MM.1S (cell line): Measurements from ENCODE around the gene KRTAP10-5.
A peak's percentile ranks its signal among the peaks of the same experiment; 100 is the strongest.
"Not testable (repeated sequence)": the region's sequence is repeated elsewhere in the genome, so short reads cannot be mapped to it uniquely, and the experiment has no call there.

Source experiments
- DNase-seq: peaks from one replicate; pipeline ENCODE4 v3.0.0-alpha.2; 2015
- H2AFZ ChIP-seq: fragments of 300-600 bp; sonication (generic); 2 replicates; pipeline ENCODE4 v1.6.0; 2016; ENCODE audit warnings: antibody characterized with exemption, low read length
- H3F3A ChIP-seq: fragments of 300-600 bp; sonication (generic); 2 replicates; pipeline ENCODE4 v1.6.1; 2016; ENCODE audit warnings: mild to moderate bottlenecking, antibody characterized with exemption, low read length, moderate library complexity, mixed read lengths; ENCODE audit not compliant: insufficient read depth
- H3K27ac ChIP-seq: fragments of 300-600 bp; sonication (generic); 2 replicates; pipeline ENCODE4 v1.5.1; 2016; ENCODE audit warnings: mild to moderate bottlenecking, low read length
- H3K27me3 ChIP-seq: fragments of 300-600 bp; sonication (generic); replicated peaks from 2 replicates; pipeline ENCODE4 v1.6.0; 2016; ENCODE audit warnings: low read length; ENCODE audit not compliant: insufficient read depth
- H3K36me3 ChIP-seq: fragments of 300-600 bp; sonication (generic); replicated peaks from 2 replicates; pipeline ENCODE4 v1.6.1; 2016; ENCODE audit warnings: mild to moderate bottlenecking, low read length, mixed read lengths; ENCODE audit not compliant: insufficient read depth
- H3K4me1 ChIP-seq: fragments of 300-600 bp; sonication (generic); 2 replicates; pipeline ENCODE4 v1.6.1; 2016; ENCODE audit warnings: low read length, mixed read lengths
- H3K4me2 ChIP-seq: fragments of 300-600 bp; sonication (generic); 2 replicates; pipeline ENCODE4 v1.6.0; 2016; ENCODE audit warnings: low read depth, low read length
- H3K4me3 ChIP-seq: fragments of 300-600 bp; sonication (generic); 2 replicates; pipeline ENCODE4 v1.5.1; 2016; ENCODE audit warnings: low read length, mixed read lengths
- H3K79me2 ChIP-seq: fragments of 300-600 bp; sonication (generic); 2 replicates; pipeline ENCODE4 v1.6.1; 2016; ENCODE audit warnings: mixed run types, low read length, mixed read lengths
- H3K9ac ChIP-seq: fragments of 300-600 bp; sonication (generic); 2 replicates; pipeline ENCODE4 v1.6.1; 2016; ENCODE audit warnings: low read length, mixed read lengths
- H3K9me2 ChIP-seq: fragments of 300-600 bp; sonication (generic); replicated peaks from 2 replicates; pipeline ENCODE4 v1.6.1; 2016; ENCODE audit warnings: mild to moderate bottlenecking, low read length, mixed read lengths; ENCODE audit not compliant: insufficient read depth
- H3K9me3 ChIP-seq: fragments of 300-600 bp; sonication (generic); replicated peaks from 2 replicates; pipeline ENCODE4 v1.6.1; 2016; ENCODE audit warnings: mild to moderate bottlenecking, low read length, mixed read lengths; ENCODE audit not compliant: insufficient read depth
- H4K20me1 ChIP-seq: fragments of 300-600 bp; sonication (generic); 2 replicates; pipeline ENCODE4 v1.6.1; 2016; ENCODE audit warnings: mild to moderate bottlenecking, low read length, moderate library complexity, mixed read lengths; ENCODE audit not compliant: insufficient read depth
- EZH2 ChIP-seq: fragments of 300-600 bp; sonication (generic); optimal IDR thresholded peaks from 2 replicates; pipeline ENCODE3; 2017; ENCODE audit warnings: low read depth, mild to moderate bottlenecking, antibody characterized with exemption, low read length, mixed read lengths
- EZH2phosphoT487 ChIP-seq: fragments of 300-600 bp; sonication (generic); IDR thresholded peaks from 2 replicates; pipeline ENCODE4 v1.6.1; 2018; ENCODE audit warnings: antibody characterized with exemption, low read length
- TF ChIP-seq, protein P1 (sequence below): fragments of 300-600 bp; sonication (generic); IDR thresholded peaks from 2 replicates; pipeline ENCODE4 v1.5.1; 2016; ENCODE audit warnings: antibody characterized with exemption, low read length, mixed read lengths

KRTAP10-5 gene

GRCh38 chr21:44575307-44576024, 4.9 kb downstream of the KRTAP10-5 start:
- DNase-seq, result no peak
- Histone ChIP-seq H3K9me3 (no peaks in the 10 kb centered on the region), H3K4me2 (no peak overlapping the region), H3K4me1 (no peaks in the 10 kb centered on the region), H3K27me3 (peaks cover 94% of the 10 kb centered on the region), H4K20me1 (no peaks in the 10 kb centered on the region), H3K79me2 (no peaks in the 10 kb centered on the region), H3K9me2 (no peaks in the 10 kb centered on the region), H3K36me3 (no peaks in the 10 kb centered on the region), H3K4me3 (no peak overlapping the region), H3F3A (no peaks in the 10 kb centered on the region), H3K9ac (no peak overlapping the region), H3K27ac (no peak overlapping the region), H2AFZ (no peak overlapping the region)
- TF ChIP-seq EZH2, result no peak
- TF ChIP-seq, protein P1, sequence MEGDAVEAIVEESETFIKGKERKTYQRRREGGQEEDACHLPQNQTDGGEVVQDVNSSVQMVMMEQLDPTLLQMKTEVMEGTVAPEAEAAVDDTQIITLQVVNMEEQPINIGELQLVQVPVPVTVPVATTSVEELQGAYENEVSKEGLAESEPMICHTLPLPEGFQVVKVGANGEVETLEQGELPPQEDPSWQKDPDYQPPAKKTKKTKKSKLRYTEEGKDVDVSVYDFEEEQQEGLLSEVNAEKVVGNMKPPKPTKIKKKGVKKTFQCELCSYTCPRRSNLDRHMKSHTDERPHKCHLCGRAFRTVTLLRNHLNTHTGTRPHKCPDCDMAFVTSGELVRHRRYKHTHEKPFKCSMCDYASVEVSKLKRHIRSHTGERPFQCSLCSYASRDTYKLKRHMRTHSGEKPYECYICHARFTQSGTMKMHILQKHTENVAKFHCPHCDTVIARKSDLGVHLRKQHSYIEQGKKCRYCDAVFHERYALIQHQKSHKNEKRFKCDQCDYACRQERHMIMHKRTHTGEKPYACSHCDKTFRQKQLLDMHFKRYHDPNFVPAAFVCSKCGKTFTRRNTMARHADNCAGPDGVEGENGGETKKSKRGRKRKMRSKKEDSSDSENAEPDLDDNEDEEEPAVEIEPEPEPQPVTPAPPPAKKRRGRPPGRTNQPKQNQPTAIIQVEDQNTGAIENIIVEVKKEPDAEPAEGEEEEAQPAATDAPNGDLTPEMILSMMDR, result no peak
- TF ChIP-seq EZH2phosphoT487, result no peak

DNA sequence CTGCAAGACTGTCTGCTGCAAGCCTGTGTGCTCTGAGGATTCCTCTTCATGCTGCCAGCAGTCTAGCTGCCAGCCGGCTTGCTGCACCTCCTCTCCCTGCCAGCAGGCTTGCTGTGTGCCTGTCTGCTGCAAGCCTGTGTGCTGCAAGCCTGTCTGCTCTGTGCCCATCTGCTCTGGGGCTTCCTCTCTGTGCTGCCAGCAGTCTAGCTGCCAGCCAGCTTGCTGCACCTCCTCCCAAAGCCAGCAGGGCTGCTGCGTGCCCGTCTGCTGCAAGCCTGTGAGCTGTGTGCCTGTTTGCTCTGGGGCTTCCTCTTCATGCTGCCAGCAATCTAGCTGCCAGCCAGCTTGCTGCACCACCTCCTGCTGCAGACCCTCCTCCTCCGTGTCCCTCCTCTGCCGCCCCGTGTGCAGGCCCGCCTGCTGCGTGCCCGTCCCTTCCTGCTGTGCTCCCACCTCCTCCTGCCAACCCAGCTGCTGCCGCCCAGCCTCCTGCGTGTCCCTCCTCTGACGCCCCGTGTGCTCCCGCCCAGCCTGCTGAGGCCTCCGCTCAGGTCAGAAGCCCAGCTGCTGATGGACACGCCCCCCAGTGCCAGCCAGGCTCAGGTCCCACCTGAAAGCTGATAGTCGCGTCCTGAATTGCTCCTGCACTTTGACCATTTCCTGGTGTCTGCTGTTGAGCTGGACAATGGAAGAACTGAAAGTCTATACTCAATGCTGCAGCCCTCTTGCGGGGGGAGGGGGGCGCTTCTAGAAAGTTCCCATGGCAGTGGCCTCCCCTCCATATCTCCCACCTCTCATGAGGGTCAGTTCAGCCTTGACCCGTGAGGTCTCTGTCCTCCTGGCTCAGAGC, 5.7 kb downstream of the KRTAP10-5 start:
- Histone ChIP-seq H3K4me2 (no peak overlapping the region), H3K79me2 (no peaks in the 10 kb centered on the region), H3K27me3 (peaks cover 94% of the 10 kb centered on the region), H2AFZ (no peak overlapping the region), H3K36me3 (no peaks in the 10 kb centered on the region), H3K27ac (no peak overlapping the region), H3K9ac (no peak overlapping the region), H3F3A (no peaks in the 10 kb centered on the region), H3K9me2 (no peaks in the 10 kb centered on the region), H4K20me1 (no peaks in the 10 kb centered on the region), H3K9me3 (no peaks in the 10 kb centered on the region), H3K4me1 (no peaks in the 10 kb centered on the region), H3K4me3 (no peak overlapping the region)
- no peak for DNase-seq
- TF ChIP-seq, protein P1, result 0 out of 2 replicates have a peak, but pooled peaks have one; percentile 4
- TF ChIP-seq EZH2phosphoT487, result no peak

DNA sequence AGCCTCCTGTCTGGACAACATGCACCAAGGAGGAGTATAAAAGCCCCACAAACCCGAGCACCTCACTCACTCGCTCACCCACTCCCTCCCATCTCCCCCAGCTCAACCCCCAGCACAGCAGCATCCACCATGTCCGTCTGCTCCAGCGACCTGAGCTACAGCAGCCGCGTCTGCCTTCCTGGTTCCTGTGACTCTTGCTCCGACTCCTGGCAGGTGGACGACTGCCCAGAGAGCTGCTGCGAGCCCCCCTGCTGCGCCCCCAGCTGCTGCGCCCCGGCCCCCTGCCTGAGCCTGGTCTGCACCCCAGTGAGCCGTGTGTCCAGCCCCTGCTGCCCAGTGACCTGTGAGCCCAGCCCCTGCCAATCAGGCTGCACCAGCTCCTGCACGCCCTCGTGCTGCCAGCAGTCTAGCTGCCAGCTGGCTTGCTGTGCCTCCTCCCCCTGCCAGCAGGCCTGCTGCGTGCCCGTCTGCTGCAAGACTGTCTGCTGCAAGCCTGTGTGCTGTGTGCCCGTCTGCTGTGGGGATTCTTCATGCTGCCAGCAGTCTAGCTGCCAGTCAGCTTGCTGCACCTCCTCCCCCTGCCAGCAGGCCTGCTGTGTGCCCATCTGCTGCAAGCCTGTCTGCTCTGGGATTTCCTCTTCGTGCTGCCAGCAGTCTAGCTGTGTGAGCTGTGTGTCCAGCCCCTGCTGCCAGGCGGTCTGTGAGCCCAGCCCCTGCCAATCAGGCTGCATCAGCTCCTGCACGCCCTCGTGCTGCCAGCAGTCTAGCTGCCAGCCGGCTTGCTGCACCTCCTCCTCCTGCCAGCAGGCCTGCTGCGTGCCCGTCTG, 6.6 kb downstream of the KRTAP10-5 start, which contains the start of gene KRTAP10-4:
Gene KRTAP10-4 (plus strand): TSS at position 100 of the 827 bp plus-strand sequence. CDS start 30 bp downstream, at position 130.
- not testable (repeated sequence) for H3K4me1 ChIP-seq, H4K20me1 ChIP-seq, H3F3A ChIP-seq, H3K36me3 ChIP-seq, H3K9ac ChIP-seq, H3K9me2 ChIP-seq, H3K4me2 ChIP-seq, H2AFZ ChIP-seq, DNase-seq, H3K4me3 ChIP-seq, H3K79me2 ChIP-seq, H3K27ac ChIP-seq, H3K9me3 ChIP-seq
- H3K27me3 ChIP-seq, result peaks cover 94% of the 10 kb centered on the region
